NCI-H146 treated with DMSO at 0.1 percent for 48 hours (cell line): Measurements from ENCODE around the gene ERC1.
"Not testable (repeated sequence)": the region's sequence is repeated elsewhere in the genome, so short reads cannot be mapped to it uniquely, and the experiment has no call there.

ENCODE experiments used
- DNase-seq: peaks from one replicate; lab custom pipeline; 2025; ENCODE audit not compliant: unreplicated experiment; lab: John Stamatoyannopoulos, UW

The ERC1 gene

DNA sequence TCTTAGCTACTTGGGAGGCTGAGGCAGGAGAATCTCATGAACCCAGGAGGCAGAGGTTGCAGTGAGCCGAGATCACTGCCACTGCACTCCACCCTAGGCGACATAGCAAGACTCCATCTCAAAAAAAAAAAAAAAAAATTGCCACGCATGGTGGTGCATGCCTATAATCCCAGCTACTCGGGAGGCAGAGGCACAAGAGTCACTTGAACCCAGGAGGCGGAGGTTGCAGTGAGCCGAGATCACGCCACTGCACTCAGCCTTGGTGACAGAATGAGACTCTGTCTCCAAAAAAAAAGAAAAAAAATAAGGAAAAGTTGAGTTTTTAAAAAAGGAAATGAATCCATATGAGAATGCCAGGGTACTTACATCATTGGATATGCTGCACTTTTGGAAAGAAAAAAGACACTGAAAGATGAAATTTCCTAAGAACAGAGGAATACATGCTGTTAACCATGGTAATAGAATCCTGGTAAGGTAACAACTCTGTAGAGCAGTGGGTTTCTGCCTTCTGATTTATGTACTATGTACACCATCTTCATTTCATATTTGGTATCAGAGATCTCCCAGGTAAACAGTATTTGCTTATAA, 222.7 kb downstream of the ERC1 start:
- DNase-seq: no peak

DNA sequence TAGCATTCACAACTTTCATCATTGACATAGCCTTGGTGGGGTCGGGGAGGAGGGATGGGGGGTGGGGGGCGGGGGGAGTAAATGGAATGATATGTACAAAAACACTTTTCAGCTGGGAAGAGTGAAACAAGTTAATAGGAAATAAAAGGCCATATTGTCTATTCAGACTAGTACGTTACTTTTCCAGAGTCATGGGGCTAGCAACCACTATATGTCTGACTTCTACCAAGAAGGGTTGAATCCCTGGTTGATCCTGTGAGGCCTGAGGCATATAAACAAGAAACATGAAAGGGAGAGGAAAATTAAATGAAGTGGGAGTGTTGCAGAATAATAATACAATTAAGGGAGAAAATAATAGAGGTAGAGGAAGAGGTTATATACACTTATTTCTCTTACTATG, 225.5 kb downstream of the ERC1 start:
- DNase-seq: no peak

DNA sequence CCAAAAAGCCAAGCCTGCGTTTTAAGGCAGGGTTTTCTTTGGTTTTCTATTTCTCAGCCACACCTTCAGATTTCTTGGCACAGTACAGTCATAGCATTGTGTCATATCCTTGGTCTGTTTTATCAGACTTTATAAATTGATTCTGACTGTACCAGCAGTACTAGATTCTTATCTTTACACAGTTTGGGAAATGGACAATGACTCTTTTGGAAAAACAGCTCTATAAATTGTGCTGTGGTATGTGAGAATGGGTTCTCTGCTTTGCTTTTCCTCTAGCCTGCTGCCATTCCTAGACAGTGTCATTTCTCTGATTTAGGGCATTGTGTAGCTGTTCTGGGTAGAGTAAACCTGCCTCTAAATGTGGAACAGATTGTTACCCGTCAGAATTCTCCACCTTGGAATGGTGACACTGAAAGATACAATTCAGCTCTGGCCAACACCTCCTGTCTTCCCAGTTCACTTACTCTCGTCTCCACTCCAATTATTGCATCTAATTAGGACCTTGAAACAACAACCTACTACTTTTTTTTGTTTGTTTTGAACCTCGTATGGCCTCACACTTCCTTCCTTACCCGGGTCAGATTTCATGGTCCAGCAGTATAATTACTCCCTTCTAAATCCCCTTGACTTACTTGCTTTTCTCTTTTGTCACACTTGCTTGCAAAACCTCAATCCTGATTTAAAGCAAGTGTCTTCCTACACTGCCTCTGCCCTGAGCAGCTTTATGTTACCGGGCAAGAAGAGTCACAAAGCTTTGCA, 226.3 kb downstream of the ERC1 start:
- peak; percentile 13 for DNase-seq

DNA sequence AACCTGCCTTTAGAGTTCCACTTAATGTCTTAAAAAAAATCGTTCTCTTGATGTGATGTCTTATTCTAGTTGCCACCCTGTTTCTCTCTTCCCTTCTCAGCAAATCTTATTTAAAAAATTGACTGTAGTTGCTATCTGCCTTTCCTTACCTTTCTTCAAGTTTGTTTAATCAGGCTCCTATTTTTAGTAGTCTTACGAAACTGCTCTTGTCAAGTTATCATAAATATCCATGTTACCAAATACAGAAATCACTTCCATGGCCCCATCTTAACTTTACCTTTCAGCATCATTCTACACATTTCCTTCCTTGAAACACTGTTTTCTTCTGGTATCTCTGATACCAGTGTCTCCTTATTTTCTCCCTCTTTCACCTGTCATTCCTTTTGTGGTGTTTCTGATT, 227.3 kb downstream of the ERC1 start:
- no peak for DNase-seq

- peak; percentile 50 for DNase-seq
Observed at GRCh38 chr12:1220127-1221092, 229.4 kb downstream of the ERC1 start.

GRCh38 chr12:1222858-1223639, 232.0 kb downstream of the ERC1 start:
- no peak for DNase-seq

DNA sequence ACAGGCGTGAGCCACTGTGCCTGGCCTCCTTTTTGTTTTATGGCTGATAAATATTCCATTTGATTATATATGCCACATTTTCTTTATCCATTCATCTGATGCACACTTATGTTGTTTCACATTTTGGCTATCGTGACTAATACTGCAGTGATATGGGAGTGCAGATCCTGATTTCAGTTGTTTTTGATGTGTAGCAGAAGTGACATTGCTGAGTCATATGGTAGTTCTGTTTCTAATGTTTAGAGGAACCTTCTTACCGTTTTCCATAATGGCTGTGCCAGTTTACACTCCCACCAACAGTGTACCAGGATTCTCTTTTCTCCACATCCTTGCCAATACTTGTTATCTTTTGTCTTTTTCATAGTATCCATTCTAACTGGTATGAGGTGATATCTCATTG, 235.9 kb downstream of the ERC1 start:
- DNase-seq: no peak

DNA sequence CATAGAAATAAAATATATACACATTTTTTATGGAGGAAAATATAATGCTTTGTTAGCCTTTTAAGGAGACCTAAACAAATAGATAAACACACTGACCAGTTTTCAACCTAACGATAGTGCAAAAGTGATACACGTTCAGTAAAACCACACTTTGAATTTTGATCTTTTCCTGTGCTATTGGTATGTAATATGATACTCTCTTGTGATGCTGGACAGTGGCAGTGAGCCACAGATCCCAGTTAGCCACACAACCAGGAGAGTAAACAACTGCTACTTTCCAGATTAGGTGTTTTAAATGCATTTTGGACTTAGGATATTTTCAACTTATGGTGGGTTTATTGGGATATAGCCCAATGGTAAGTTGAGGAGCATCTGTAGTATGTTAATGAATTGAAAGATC, 243.1 kb downstream of the ERC1 start:
- no peak for DNase-seq

- no peak for DNase-seq
Observed at GRCh38 chr12:1246637-1247036, 255.6 kb downstream of the ERC1 start.

- DNase-seq: no peak
Observed at GRCh38 chr12:1250641-1251040, 259.6 kb downstream of the ERC1 start.

DNA sequence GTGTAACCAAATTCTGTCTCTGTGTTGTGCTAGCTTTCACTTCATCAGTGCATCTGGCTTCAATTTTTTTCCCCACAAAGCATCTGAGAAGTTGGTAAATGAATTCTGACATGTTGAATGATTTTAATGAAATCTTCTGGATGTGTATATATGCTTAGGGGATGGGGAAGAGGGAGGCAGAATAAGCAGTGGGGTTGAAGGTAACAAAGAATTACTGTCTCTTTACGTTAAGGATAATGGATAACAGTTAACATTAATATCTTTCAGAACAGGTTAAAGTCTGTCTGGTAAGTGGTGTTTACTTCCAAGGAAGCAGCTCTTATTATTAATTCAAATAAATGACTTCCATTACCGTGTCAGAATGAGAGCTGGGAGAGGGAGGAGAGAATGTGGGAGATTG, 261.7 kb downstream of the ERC1 start:
- DNase-seq: no peak

DNA sequence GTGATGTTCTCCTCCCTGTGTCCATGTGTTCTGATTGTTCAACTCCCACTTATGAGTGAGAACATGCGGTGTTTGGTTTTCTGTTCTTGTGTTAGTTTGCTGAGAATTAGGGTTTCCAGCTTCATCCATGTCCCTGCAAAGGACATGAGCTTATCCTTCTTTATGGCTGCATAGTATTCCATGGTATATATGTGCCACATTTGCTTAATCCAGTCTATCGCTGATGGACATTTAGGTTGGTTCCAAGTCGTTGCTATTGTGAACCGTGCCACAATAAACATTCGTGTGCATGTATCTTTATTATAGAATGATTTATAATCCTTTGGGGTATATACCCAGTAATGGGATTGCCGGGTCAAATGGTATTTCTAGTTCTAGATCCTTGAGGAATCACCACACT, 264.1 kb downstream of the ERC1 start:
- DNase-seq: not testable (repeated sequence)

- not testable (repeated sequence) for DNase-seq
Observed at GRCh38 chr12:1255854-1256253, 264.8 kb downstream of the ERC1 start.

GRCh38 chr12:1256285-1256684, 265.3 kb downstream of the ERC1 start:
- no peak for DNase-seq

- DNase-seq: no peak
Observed at GRCh38 chr12:1256991-1257390, 266.0 kb downstream of the ERC1 start.

DNA sequence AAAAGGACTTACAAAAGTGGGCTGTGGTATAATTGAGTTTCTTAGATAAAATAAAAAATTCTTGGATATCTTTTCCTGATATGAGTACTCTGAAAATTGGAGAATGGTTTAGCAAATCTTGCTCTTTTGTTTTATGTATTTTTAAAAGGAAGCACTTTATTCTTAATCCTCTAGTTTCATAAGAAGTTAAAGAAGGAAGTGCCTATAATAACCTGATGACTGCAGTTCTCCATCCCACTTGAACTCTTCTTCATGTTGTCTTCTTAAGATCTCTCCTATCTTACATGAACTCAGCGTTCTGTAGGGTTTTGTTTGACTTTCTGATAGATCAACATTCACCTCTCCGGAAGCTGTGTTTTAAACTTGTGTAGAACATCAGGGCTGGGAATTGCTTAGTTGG, 271.0 kb downstream of the ERC1 start:
- no peak for DNase-seq

- no peak for DNase-seq
Observed at GRCh38 chr12:1267243-1267642, 276.2 kb downstream of the ERC1 start.

DNA sequence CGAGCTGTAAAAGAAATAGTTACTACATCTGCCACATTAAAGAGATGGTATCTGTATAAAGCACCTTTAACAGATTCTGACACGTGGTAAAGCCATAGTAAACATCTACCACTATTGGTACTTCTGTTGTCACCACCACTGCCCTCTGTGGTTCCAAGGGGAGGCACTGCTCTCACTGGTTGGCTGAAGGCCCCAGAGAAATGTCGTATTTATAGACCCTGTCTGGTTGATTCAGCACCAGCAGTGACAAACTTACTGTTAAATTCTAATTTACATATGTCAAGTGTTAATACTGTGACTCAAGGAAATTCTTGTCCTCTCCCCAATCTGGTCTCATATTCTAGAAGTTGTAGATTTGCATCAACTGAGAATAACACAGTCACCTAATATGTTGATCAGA, 281.1 kb downstream of the ERC1 start:
- no peak for DNase-seq

GRCh38 chr12:1273051-1273450, 282.0 kb downstream of the ERC1 start:
- no peak for DNase-seq

DNA sequence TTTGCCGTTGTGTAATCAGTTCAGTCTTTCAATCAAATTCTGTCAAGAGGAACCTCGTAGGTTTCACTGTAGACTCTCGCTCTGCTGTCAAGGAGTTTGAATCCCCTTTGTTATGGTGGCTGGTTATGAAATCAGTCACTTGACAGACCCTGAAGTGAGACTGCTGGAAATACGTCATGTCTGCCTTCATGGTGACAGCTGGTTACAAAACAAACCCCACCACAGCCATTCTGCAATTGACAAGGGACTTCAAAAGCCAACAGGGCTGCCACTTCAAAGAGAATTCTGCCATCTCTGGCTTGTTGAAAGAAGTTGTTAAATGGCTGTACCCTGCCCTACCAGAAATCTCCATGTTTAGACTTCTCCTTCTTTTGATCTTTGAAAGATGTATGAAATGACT, 286.9 kb downstream of the ERC1 start:
- no peak for DNase-seq

DNA sequence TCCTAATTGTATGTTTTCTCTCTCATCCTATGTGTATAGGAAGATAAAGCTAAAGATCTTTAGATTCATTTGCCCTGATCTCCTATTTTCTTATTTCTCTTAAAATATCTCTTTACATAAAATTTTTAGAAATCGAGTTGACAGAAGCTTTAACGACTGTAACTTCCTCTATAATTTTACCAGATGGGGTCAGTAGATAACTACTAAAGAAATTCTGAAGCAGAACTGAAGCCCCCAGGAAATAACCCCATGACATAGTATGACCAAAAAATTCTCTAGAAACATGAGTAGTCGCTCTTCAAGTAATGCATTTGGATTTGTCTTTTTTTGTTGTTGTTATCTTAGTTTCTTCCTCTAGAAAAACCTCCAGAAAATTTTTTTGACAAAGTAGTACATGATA, 288.0 kb downstream of the ERC1 start:
- no peak for DNase-seq
